ENCODE results near the gene HTATIP2.

DNA sequence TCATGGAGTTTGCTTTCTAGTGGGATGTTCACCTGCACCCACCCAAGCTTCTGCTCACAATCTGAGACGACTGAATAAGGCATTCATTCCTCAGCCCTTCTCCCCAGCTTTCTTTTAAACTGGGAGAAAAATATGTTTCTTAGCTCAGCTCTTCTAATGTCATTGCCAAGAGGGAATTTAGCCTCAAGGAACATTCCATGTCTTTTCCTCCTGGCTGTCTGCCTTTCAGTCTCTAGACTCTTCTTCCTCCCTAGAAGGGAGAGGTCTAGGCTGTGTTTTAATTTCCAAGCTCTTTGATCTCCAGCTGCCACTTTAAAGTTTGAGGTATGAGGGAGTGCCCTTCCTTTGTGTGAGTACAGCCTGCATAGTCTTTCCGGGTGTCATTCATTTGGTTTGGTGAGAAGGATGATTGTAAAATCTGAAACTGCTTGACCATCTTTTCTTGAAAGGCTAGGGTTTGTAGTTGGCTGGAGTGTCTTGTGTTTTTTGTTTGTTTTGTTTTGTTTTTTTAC, 11.7 kb upstream of the HTATIP2 start:
- TF ChIP-seq EZH2 (optimal IDR thresholded peaks at IDR 0.05; ENCODE audit: low read depth, low read length) (no peak), EZH2phosphoT487 (IDR thresholded peaks at IDR 0.05; ENCODE audit: low read length) (no peak), CTCF (IDR thresholded peaks at IDR 0.05; ENCODE audit: low read length) (no peak)

All from MM.1S (cell line).